Stimulated activated CD4-positive, alpha-beta T cell treated with anti-CD3 and anti-CD28 coated beads, Interleukin-2, amount 100 ng/mL, for 48 hours (primary cell): ENCODE measurements around the gene PFKFB2.

Experiments
- DNase-seq, 2 donors: peaks; one replicate each; pipeline ENCODE4 v3.0.0-alpha.2; 2020

PFKFB2 gene

GRCh38 chr1:207093944-207094343 is 40.9 kb downstream of the PFKFB2 start:
- no peak for DNase-seq

- DNase-seq = peak; percentile 12 to 16
Observed at GRCh38 chr1:207097871-207098324, 44.8 kb downstream of the PFKFB2 start.

GRCh38 chr1:207101720-207102119 is 48.6 kb downstream of the PFKFB2 start:
- DNase-seq = no peak

- no peak for DNase-seq
Observed at GRCh38 chr1:207102146-207102545, 49.1 kb downstream of the PFKFB2 start.

- DNase-seq = no peak
Observed at GRCh38 chr1:207102659-207103058, 49.6 kb downstream of the PFKFB2 start.

- DNase-seq = no peak
Observed at GRCh38 chr1:207103892-207104373, 50.9 kb downstream of the PFKFB2 start, which contains the start of gene C4BPA. C4BPA (plus strand) TSS chr1:207104233; CDS start chr1:207113026, 8,793 bp downstream.

- no peak for DNase-seq
Observed at GRCh38 chr1:207109004-207109403, 55.9 kb downstream of the PFKFB2 start.

- no peak for DNase-seq
Observed at GRCh38 chr1:207112616-207113296, 59.7 kb downstream of the PFKFB2 start.

GRCh38 chr1:207115269-207115668 is 62.2 kb downstream of the PFKFB2 start:
- no peak for DNase-seq

GRCh38 chr1:207124389-207124788 is 71.3 kb downstream of the PFKFB2 start:
- no peak for DNase-seq

GRCh38 chr1:207128336-207128921 is 75.4 kb downstream of the PFKFB2 start:
- no peak for DNase-seq

GRCh38 chr1:207129053-207129452 is 76.0 kb downstream of the PFKFB2 start:
- DNase-seq = no peak
